ENCODE results near the gene TRMT112.

DNA sequence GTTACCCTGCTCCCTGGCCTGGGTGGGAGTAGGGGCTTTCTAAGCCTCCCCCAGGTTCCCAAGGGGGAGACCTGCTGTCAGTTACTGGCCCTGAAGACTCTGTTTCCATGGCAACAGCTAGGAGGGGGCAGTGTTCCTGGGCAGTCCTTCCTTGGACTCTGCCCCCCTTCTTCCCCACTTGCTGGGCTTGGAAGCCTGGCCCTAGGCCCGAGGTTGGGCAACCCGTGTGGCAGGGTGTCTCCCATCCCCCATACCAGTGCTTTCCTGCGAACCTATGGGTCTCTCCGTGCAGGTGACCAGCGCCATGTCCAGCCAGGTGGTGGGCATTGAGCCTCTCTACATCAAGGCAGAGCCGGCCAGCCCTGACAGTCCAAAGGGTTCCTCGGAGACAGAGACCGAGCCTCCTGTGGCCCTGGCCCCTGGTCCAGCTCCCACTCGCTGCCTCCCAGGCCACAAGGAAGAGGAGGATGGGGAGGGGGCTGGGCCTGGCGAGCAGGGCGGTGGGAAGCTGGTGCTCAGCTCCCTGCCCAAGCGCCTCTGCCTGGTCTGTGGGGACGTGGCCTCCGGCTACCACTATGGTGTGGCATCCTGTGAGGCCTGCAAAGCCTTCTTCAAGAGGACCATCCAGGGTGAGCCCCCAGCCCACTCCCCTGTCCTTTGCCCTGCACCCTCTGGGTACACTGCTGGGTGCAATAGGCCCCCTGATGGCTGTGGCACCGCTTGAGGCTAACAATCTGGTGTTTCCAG, 10.3 kb downstream of the TRMT112 start:
- no peak for TF ChIP-seq POLR2A (IDR thresholded peaks at IDR 0.05)
- TF ChIP-seq, protein P1, sequence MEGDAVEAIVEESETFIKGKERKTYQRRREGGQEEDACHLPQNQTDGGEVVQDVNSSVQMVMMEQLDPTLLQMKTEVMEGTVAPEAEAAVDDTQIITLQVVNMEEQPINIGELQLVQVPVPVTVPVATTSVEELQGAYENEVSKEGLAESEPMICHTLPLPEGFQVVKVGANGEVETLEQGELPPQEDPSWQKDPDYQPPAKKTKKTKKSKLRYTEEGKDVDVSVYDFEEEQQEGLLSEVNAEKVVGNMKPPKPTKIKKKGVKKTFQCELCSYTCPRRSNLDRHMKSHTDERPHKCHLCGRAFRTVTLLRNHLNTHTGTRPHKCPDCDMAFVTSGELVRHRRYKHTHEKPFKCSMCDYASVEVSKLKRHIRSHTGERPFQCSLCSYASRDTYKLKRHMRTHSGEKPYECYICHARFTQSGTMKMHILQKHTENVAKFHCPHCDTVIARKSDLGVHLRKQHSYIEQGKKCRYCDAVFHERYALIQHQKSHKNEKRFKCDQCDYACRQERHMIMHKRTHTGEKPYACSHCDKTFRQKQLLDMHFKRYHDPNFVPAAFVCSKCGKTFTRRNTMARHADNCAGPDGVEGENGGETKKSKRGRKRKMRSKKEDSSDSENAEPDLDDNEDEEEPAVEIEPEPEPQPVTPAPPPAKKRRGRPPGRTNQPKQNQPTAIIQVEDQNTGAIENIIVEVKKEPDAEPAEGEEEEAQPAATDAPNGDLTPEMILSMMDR (IDR thresholded peaks at IDR 0.05) = no peak
